GM21619 (cell line): ENCODE measurements around the gene ADRA1B.

ENCODE experiments used
- ATAC-seq: cut with Tn5 transposase; IDR thresholded peaks from one replicate; pipeline ENCODE4 v1.9.1; 2021; ENCODE audit not compliant: unreplicated experiment

Gene ADRA1B

DNA sequence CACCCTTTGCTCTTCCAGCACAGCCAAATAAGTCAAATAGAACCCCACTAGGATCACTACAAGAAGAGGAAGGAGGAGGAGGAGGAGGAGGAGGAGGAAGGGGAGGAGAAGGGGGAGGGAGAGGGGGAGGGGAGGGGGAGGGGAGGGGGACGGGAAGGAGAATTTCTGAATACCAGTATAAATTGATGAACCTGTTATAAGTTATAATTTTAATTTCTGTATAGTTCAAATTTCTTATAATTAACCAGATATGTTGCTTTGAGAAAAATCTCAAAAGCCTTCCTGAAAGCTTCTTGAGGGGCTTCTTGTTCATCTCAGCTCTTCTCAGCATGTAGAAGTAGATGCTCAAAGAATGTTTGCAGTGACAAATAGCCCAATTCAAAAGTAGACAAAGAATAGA is 15.0 kb upstream of the ADRA1B start:
- no peak for ATAC-seq

DNA sequence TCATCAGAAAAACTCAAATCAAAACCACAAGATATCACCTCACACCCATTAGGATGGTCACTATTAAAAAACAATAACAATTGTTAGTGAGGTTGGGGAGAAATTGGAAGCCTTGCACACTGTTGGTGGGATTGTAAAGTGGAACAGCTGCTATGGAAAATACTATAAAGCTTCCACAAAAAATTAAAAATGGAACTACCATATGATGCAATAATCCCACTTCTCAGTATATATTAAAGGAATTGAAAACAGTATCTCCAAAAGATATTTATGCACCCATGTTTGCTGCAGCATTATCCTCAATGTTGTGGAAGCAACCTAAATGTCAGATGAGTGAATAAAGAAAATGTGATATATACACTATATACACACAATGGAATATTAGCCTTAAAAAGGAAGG is 14.5 kb upstream of the ADRA1B start:
- no peak for ATAC-seq

DNA sequence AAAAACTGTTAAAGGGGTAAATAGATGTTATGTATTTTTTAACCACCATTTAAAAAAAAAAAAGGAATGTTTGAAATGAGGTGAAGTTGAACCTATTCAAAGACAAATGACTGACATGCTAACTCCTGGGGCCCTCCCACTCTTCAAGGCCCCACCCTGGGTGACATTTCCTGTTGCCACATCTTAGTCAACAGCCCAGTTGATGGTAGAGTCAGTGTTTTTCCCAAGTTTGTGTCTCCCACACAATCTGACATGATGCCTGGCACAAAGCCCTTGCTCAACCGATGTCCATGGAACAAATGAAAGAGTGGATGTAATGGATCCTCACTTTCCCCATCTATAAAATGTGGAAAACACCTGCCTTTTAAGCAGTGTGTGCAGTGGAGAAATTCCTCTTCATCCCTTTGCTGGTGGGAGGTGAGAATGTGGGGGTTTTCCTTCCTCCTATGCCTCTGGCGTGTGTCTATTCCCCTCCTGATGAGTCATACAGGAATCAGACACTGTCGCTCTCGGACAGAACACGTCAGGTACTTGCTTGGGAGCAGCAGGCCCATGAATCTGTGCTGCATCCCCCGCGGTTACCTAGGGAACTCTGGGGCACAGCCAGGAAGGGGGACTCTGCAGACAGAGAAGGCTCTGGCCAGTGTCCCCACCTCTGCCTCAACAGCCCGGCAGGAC is 13.7 kb upstream of the ADRA1B start:
- no peak for ATAC-seq

DNA sequence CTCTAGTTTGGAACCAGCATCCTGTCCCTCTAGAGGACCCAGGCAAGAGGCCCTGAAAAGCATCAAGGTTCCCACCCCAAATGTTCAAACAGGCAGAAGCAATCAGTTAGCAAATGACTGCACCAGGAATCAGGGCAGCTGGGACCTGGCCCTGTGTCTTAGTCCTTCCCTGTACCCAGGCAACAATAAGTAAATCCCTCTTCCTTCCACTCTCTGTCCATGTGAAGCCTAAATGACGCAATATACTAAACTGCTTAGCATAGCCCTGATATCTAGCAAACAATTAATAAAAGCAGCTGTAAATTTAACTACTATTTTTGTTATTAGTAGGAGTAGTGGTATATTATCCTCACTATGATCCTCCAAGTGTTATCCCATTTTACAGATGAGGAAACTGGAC is 13.2 kb upstream of the ADRA1B start:
- ATAC-seq = no peak

DNA sequence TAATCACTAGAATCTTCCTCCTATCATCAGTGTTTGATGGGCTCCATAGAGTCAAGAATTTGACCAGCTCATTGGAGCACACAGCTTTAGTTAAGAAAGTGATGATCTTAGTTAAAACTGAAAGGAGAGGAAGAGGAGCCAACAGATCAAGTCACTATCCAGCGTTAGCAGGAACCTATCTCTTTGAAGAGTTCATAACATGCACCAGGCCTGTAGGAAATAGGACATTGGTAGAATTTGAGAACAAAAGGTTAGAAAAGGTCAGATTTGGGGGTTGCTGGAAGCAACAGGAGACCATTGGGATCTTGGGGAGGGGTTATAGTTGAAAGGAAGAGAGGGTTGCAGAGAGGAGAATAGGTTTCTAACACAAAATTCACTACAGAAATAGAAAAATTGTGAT is 11.4 kb upstream of the ADRA1B start:
- no peak for ATAC-seq

GRCh38 chr5:159905496-159905895 is 10.8 kb upstream of the ADRA1B start:
- ATAC-seq = no peak

GRCh38 chr5:159906463-159906862 is 9.8 kb upstream of the ADRA1B start:
- no peak for ATAC-seq

DNA sequence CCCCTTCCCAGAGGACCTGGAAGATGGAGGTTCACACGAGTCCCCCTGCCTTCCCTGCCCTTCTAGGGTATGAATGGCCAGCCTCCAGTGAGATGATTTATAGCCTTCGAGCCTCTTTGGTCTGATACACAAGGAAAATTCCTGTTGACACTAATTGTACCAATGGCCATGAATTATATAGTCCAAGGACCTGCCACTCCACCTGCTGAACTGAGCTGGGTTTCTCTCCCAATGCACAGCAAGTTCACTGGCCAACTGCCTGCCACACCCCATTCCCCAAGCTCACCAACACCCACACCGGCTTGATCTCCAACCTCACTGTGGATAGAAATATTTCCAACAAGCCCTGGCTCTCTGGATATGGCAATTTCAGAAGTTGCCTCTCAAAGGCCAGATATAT is 9.3 kb upstream of the ADRA1B start:
- no peak for ATAC-seq

GRCh38 chr5:159907689-159908590 is 8.3 kb upstream of the ADRA1B start:
- ATAC-seq = no peak

- ATAC-seq = no peak
Observed at GRCh38 chr5:159908591-159908940, 7.7 kb upstream of the ADRA1B start.

GRCh38 chr5:159909126-159909525 is 7.2 kb upstream of the ADRA1B start:
- ATAC-seq = no peak

DNA sequence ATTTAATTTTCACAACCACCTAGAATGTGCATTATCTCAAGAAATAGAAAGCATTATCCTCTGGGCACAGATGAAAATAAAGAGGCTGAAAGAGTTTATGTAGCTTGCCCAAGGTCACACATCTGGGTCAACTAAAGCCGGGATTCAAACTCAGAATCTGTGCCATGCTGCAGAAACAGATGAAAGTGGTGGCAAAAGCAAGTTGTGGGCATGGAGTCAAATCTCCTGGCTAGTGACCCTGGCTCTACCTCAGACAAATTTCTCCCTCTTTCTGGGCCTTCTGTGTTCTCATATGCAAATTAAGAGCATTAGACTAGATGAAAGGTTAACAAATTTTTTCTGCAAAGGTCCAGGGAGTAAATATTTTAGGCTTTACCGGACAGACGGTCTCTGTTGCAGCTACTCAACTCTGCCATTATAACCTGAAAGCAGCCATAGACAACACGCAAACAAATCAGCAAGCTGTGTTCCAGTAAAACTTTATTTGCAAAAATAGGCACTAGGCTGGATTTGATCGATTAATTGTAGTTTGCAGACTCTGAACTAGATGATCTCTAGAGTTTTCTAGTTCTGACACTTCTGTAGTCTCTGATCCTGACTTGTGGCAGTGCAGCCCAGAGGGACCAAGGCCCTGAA is 6.0 kb upstream of the ADRA1B start:
- ATAC-seq = no peak

GRCh38 chr5:159910843-159911229 is 5.4 kb upstream of the ADRA1B start:
- ATAC-seq = no peak

- ATAC-seq = no peak
Observed at GRCh38 chr5:159911349-159911748, 4.9 kb upstream of the ADRA1B start.

- ATAC-seq = no peak
Observed at GRCh38 chr5:159912033-159912800, 4.1 kb upstream of the ADRA1B start.

GRCh38 chr5:159913048-159913447 is 3.2 kb upstream of the ADRA1B start:
- no peak for ATAC-seq

DNA sequence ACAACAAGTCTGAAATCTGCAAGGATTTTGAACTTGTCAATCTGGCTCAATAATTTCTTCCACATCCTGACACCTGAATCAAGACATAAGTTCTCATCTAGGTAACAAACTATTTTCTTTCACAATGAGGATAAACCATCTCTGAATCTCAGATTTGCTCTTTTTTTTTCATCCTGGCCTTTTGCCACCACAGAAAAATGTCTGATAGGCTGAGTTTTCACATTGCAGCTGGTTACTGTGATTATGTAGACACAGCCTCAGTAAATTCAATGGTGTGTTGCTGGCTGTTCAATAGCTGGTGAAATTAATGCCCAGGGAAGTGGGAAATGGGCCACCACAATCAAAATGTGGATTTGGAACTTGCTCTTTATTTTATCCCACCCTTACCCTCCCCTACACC is 2.8 kb upstream of the ADRA1B start:
- ATAC-seq = no peak

DNA sequence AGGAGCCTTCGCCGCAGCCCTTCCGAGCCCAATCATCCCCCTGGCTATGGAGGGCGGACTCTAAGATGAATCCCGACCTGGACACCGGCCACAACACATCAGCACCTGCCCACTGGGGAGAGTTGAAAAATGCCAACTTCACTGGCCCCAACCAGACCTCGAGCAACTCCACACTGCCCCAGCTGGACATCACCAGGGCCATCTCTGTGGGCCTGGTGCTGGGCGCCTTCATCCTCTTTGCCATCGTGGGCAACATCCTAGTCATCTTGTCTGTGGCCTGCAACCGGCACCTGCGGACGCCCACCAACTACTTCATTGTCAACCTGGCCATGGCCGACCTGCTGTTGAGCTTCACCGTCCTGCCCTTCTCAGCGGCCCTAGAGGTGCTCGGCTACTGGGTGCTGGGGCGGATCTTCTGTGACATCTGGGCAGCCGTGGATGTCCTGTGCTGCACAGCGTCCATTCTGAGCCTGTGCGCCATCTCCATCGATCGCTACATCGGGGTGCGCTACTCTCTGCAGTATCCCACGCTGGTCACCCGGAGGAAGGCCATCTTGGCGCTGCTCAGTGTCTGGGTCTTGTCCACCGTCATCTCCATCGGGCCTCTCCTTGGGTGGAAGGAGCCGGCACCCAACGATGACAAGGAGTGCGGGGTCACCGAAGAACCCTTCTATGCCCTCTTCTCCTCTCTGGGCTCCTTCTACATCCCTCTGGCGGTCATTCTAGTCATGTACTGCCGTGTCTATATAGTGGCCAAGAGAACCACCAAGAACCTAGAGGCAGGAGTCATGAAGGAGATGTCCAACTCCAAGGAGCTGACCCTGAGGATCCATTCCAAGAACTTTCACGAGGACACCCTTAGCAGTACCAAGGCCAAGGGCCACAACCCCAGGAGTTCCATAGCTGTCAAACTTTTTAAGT is 819 bp downstream of the ADRA1B start:
- ATAC-seq = no peak

- no peak for ATAC-seq
Observed at GRCh38 chr5:159917994-159918393, 1.7 kb downstream of the ADRA1B start.

DNA sequence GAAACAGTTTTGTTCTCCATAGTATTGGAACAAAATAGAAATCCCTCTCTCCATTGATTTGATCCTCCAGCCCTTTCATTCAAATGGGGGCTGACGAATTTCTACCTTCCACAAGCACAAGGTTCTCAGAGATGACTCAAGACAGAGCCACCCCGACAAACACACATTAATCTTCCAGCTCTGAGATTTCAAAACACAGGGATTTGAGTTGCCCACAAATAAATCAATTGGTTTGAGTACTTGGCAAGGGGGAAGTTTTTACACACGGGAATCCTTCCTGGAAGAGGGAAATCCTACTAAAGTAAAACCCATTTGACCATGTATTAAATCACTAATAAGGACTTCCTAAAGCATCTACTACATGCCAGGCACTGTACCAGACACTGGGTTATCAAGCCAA is 5.4 kb downstream of the ADRA1B start:
- ATAC-seq = no peak
